Hematopoietic multipotent progenitor cell treated with erythropoietin and hydrocortisone succinate and interleukin-3 and kit ligand, for 4 days (in vitro differentiated cells): Measurements from ENCODE around the gene MACROD2.
A peak's percentile ranks its signal among the peaks of the same experiment; 100 is the strongest.

ENCODE experiments used
- DNase-seq: peaks from one replicate; pipeline ENCODE4 v3.0.0-alpha.2; 2015

MACROD2 gene

GRCh38 chr20:15625981-15626380 is 1630.7 kb downstream of the MACROD2 start:
- no peak for DNase-seq

- no peak for DNase-seq
These were observed 1631.8 kb downstream of the MACROD2 start for GRCh38 chr20:15627089-15627488.

- no peak for DNase-seq
These were observed 1632.2 kb downstream of the MACROD2 start for GRCh38 chr20:15627501-15627903.

GRCh38 chr20:15628851-15629353 is 1633.6 kb downstream of the MACROD2 start:
- DNase-seq = no peak

- no peak for DNase-seq
These were observed 1635.0 kb downstream of the MACROD2 start for GRCh38 chr20:15630360-15630759.

- DNase-seq = no peak
These were observed 1637.4 kb downstream of the MACROD2 start for GRCh38 chr20:15632680-15633079.

GRCh38 chr20:15634102-15634501 is 1638.8 kb downstream of the MACROD2 start:
- DNase-seq = no peak

- DNase-seq = no peak
These were observed 1642.2 kb downstream of the MACROD2 start for GRCh38 chr20:15637546-15637945.

- no peak for DNase-seq
These were observed 1642.8 kb downstream of the MACROD2 start for GRCh38 chr20:15637950-15638754.

- no peak for DNase-seq
These were observed 1643.5 kb downstream of the MACROD2 start for GRCh38 chr20:15638816-15639215.

- DNase-seq = no peak
These were observed 1644.5 kb downstream of the MACROD2 start for GRCh38 chr20:15639839-15640238.

- DNase-seq = no peak
These were observed 1646.8 kb downstream of the MACROD2 start for GRCh38 chr20:15642109-15642508.

- DNase-seq = no peak
These were observed 1647.4 kb downstream of the MACROD2 start for GRCh38 chr20:15642676-15643075.

GRCh38 chr20:15643713-15644112 is 1648.4 kb downstream of the MACROD2 start:
- peak; percentile 10 for DNase-seq

GRCh38 chr20:15645816-15646215 is 1650.5 kb downstream of the MACROD2 start:
- DNase-seq = no peak

GRCh38 chr20:15653396-15654207 is 1658.3 kb downstream of the MACROD2 start:
- no peak for DNase-seq

GRCh38 chr20:15654208-15654649 is 1658.9 kb downstream of the MACROD2 start:
- DNase-seq = peak; percentile 78

GRCh38 chr20:15655295-15655874 is 1660.1 kb downstream of the MACROD2 start:
- no peak for DNase-seq

GRCh38 chr20:15656124-15656523 is 1660.8 kb downstream of the MACROD2 start:
- DNase-seq = no peak

GRCh38 chr20:15658295-15658694 is 1663.0 kb downstream of the MACROD2 start:
- DNase-seq = no peak

- no peak for DNase-seq
These were observed 1677.9 kb downstream of the MACROD2 start for GRCh38 chr20:15673206-15673605.

- no peak for DNase-seq
These were observed 1679.1 kb downstream of the MACROD2 start for GRCh38 chr20:15674253-15675060.
